Fibroblast of upper back skin (primary cell): ENCODE results near the gene NRL.

Experiments
- DNase-seq: peaks from one replicate; pipeline ENCODE4 v3.0.0-alpha.2; 2013

Gene NRL

DNA sequence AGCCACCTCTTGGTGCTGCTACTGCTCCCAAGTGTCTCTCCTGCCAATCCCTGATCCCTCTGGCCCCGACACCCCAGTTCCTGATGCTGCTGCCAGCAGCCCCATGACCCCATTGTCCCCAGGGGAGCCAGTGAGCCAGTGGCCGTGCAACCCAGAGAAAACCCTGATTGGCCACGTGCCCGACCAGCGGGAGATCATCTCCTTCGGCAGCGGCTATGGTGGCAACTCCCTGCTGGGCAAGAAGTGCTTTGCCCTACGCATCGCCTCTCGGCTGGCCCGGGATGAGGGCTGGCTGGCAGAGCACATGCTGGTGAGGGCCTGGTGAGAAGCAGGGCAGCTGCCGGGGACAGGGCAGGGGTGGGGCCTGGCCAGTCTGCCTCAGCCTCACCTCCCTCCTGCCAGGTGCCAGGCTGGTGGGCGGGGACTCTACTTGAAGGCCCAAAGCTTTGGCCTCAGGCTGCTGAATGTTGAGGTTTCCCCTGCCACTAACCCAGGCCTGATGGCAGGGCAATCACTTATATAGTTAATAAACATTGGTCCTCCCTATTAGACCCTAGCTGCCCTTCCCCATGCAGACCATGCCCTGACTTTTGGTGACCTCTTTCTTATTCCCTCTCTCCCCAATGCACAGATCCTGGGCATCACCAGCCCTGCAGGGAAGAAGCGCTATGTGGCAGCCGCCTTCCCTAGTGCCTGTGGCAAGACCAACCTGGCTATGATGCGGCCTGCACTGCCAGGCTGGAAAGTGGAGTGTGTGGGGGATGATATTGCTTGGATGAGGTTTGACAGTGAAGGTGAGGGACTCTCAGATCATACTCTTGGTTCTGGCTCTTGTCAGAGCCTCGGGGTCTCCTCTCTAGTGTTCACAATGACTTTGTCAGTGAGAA, 15.6 kb downstream of the NRL start:
- no peak for DNase-seq

DNA sequence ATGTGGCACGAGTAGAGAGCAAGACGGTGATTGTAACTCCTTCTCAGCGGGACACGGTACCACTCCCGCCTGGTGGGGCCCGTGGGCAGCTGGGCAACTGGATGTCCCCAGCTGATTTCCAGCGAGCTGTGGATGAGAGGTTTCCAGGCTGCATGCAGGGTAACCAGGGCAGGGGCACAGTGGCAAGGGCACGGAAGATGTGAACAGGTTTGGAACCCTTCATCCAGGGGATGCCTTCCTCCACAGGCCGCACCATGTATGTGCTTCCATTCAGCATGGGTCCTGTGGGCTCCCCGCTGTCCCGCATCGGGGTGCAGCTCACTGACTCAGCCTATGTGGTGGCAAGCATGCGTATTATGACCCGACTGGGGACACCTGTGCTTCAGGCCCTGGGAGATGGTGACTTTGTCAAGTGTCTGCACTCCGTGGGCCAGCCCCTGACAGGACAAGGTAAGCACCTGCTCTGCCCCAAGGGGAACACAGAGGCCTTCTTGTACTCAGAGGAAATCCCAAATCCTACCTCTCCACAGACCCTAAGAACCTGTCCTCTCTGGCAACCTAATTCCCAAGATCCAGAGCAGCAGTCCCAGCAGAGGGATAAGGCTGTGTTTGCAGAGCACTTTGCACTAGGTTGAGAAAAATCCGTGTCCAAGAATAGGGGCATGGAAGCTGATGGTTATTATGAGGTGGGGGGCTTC, 16.4 kb downstream of the NRL start:
- DNase-seq, result no peak

DNA sequence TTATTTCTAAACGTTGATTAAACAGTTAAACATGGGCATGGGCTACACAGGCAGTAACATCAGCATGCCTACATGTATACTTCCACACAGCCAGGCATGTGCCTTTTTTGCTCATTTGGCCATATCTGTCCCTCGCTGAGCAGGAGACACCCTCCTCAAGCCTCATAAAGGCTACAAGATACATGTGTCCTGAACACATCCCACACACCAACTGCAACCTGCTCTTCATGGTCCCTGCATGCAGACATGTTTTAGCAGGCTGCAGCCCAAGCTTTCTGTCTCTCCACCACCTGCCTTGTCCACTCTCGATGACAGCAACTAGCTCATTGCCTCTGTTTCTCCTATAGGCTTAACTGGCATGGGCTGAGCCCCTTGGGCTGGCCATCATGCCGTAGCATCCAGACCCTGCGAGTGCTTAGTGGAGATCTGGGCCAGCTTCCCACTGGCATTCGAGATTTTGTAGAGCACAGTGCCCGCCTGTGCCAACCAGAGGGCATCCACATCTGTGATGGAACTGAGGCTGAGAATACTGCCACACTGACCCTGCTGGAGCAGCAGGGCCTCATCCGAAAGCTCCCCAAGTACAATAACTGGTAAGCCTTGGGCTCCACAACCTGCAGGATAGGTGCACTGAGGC, 18.1 kb downstream of the NRL start:
- no peak for DNase-seq

DNA sequence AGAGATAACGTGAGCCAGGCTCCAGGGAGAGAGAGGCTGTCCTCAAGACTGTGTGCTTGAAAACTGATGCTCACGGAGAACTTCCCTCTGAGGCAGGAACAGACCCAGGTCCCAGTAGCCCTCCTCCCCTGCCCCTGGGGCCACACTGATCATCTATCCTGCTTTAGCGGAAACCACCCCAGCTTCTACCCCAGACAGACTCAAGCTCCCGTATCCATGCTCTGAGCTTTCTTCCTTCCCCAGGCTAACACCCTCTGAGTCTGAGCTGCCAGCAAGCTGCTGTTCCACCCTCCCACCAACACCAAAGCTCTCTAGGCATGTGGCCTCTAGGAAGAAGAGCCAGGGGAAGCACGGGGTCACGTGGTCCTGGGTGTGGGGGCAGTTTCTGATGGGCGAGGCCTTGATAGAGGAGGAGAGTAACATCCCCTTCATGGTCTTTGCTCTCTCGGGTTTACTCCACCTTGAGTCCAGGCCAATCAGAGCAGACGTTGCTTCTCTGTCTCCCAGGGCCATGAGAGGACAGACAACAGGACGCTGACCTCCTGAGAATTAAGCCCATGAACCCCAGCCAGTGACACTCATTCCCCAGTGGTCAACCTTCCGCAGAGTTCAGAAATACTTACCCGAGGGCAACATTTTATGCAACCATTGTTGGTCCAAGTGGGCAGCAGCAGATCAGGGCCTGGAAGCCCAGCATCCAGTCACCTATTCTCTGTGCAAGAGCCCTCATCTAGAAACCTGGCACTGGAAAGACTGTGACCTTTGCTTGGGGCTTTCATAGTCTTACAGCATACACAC, 19.3 kb downstream of the NRL start:
- peak; percentile 61 for DNase-seq

DNA sequence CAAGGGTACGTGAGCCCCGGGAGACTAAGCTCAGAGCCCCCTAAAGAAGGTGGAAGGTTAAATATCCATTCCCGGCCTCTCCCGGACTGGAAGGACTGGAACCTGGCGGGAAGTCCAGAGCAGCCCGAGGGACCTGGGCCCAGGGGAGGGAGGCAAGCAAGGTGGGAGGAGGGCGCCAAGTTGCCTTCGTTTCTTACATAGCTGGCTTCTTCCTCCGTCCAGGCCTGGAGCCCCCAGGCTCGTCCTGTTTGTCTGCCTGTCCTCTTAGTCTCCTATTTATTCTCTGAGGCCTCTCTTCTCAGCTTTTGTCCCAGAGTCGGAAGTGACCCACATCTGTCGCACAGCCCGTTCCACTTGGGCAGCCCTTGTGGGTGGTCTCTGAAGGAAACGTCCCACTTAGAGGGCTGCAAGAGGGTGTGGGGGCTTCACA, 19.9 kb downstream of the NRL start:
- DNase-seq, result no peak

DNA sequence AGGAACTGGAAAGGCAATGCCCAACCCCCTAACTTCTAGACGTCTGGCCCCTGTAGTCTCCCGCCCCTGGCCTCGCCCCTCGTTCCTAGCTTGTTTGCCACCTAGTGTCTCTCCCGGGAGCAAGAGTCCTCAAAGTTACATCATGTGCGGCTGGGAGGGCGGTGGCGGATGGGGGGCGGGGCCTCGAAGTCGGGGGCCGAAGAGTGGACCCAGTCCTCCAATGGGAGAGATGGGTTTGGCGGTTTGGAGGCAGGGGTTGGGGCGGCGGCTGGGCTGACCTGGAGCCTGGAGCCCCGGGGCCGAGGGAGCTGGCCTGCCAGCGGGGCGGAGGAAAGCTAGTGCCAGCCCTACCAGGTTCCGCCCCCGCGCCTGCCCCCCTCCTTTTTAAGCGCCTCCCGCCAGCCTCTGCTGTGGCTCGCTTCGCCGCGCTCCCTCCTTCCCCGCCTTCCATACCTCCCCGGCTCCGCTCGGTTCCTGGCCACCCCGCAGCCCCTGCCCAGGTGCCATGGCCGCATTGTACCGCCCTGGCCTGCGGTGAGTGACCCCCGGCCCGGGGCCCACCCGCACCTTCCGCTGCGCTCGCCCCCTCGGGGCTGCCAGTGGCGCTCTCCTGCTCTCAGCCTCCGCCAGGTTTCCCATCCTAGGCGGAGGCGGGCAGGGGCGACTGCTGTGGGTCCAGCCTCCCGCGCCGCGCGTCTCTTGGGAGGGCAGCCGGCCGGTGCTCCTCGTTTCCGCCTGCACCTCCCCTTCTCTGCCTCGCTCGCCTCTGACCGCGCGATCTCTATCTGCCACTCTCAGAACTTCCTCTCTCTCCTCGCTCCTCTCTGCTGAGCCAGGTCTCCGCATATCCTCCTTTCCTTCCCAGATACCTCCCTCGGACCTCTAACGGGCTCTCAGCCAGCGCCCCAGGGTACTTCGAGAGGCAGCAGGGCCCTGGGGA, 20.6 kb downstream of the NRL start, which contains the start of gene PCK2:
Gene PCK2 (plus strand): TSS at position 411 of the 940 bp plus-strand sequence. CDS start 95 bp downstream, at position 506.
- peak; percentile 98 for DNase-seq

DNA sequence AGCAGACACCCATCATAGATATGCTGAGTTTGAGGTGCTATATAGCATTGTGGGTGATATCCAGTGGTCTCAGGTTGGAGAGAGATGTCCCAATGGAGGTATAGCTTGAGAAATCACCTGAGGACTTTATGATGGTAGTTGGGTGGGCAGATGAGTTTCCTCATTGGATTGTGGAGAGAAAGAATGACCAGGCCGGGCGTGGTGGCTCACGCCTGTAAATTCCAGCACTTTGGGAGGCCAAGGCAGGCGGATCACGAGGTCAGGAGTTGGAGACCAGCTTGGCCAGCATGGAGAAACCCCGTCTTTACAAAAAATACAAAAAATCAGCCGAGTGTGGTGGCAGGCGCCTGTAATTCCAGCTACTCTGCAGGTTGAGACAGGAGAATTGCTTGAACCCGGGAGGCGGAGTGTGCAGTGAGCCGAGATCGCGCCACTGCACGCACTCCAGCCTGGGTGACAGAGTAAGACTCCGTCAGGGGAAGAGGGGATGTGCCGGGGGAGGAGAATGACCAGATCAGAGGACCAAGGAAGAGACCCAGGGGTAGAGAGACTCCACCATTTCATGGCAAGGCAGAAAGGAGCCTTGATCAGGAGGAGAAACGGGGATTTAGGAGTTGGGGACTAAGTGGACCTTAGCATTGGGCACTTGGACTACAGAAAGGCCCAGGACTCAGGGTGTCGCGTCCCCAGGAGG, 21.4 kb downstream of the NRL start:
- DNase-seq, result no peak

DNA sequence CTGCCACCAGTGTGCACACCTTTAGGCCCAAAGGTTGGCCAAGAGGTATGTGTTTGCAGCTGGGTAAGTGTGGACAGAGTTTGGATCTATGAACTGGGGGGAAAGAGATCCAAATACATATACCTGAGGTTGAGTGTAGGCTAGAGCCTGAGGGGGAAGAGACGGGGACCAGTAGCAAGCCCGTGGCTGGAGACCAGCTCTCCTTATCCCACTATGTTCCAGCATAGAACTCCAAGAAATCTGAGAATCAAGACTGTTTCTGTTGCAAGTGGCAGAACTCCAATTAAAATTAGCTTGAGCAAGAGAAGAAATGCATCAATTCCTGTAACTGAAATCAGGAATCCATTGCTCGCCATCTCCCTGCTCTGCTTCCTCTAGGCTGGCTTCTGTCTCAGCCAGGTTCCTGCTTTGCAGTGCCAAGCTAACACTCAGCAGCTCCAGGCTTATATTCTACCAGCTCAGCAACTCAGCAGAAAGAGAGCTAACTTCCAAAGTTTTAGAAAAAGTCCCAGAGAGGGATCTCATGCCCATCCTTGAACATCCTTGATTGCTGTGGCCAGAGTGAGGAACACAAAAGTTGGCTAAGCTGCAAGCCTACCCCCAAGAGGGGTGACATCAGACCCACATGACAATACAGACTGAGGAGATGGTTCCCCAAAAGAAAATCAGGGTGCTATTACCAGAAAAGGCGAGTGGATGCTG, 22.1 kb downstream of the NRL start:
- DNase-seq, result no peak

DNA sequence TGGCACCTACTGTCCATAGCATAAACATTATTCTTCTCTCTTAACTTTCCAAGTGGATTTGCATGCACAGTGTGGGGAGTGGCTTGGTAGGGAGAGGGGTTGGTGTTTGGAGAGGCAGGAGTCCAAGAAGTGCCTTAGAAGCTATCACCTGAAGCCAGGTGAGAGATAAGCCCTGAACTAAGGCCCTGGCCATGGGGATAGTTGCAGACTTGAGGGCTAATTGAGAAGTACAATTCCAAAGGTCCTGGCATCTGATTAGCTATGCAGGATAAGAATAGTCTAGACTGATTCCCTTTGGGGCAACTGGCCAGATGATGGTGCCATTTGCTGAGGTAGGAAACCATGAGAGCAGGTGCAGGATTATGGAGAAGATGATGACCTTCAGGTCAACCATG, 22.6 kb downstream of the NRL start:
- no peak for DNase-seq

DNA sequence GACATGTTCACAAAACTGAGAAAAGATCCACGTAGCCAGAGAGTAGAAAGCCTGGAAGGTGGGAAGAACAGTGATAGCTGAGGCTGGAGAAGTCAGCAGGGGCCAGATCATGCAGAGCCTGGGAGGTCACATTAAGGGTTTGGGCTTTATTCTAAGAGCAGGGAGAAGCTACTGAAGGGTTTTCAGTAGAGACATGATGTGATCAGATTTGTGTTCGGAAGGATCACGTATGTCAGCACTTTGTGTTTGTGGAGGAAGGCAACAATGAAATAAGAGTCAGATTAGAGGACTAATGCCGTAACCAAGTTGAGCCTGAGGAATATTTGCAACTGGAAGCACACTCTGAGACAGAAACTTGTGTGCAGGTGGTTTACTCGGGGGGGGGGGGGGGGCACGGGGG, 24.9 kb downstream of the NRL start:
- DNase-seq, result no peak

DNA sequence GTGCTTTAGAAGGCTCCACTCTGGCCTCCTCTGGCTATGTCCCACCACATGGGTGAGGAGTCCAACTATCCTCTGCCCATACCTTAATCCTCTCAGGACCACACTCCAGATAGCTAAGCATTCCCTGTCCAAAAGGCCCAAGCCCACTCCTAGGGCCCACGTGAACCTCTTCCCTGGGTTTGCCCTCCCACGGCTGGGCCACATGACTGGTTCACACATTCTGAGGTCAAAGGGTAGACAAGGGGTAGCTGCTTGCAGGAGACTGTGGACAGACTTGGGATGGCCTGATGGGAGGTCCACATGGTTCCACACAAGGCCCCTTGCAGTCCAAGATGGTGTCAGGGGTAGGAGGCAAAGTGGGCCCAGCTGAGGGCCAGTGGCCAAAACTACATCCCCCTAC, 26.7 kb downstream of the NRL start:
- no peak for DNase-seq

DNA sequence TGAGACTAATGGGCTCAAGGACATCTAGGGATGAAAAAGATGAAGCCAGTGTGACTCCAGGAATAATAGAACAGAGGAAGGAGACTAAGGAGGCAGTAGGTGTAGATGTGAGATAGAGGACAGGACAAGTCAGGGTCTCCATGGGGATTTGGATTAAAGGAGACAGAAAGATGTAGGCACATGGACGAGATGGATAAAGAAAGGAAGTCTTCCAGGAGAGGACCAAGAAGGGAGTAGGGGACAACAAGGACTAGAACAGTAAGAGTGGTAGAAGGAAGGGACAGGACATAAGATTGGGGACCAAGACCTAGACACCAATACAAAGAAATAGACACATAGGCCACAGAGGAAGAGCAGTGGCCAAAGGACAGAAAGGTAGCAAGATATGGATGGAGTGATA, 27.7 kb downstream of the NRL start:
- no peak for DNase-seq

DNA sequence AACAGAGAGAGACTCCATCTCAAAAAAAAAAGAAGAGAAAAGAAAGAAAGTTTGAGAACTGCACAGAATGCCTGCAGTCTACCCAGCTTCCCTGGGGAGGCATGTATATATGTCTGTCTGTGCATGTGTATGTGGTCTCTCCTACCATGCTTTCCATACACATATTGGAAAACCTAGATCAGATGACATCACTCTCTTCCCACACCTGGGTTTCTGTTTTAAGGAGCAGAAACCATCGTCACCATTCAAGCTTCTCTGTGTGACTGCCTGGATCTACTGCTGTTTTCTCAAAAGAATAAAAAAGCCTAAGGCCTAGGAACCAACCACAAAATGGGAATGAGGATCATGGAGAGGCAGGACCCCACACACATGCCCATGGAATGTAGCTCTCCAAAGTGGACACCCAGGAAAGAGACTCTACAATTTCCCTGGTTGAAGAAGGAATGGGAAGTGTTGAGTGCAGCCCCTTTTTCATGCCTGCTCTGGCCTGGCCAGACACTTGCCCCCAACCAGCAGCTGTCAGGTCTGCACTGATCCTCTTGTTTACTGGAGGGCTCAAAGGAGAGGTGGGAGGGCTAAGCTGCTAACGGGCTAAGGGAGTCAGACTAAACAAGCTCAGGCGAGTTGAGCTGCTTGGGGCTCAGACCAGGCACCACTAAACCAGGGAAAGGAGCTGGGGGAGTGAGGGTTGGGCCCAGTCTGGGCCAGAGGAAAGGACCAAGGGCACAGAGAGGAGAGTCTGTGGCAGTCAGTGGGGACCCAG, 28.4 kb downstream of the NRL start:
- DNase-seq, result no peak

DNA sequence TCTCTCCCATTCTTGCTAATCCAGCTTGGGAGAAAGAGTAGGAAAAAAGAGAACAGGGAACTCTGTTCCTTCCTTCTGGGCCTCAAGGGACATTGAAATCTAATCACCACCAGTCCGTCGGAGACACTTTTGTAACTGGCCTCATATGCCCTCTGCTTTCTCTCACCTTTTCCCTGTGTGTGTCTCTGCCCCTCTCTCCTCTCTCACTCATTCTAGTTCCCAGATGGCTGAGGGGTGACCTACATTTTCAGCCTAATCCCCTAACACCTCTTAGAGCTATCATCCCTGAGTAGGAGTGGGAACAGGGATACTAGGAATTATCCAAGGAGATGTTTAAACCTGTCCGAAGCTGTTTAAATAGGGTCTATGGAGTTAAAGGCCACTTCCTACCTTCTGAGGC, 29.5 kb downstream of the NRL start:
- no peak for DNase-seq

DNA sequence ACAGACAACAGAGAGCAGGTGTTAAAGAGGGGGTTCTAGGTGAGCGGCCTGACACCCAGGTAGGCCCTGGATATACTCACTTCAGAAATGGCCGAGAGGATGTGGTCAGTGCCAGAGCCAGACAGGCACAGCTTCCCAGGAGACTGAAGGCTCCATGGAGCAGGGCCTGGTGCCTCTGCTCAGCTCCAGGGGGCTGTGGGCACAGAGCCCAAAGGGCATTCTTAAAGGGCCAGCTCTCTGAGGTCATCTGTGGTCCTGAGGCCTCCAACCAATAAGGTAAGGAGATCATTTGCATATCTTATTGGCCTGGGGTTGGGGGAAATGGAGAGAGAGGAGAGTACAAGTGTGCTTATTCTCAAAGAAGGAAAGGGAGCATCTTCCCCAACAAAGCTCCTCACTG, 30.3 kb downstream of the NRL start:
- no peak for DNase-seq

DNA sequence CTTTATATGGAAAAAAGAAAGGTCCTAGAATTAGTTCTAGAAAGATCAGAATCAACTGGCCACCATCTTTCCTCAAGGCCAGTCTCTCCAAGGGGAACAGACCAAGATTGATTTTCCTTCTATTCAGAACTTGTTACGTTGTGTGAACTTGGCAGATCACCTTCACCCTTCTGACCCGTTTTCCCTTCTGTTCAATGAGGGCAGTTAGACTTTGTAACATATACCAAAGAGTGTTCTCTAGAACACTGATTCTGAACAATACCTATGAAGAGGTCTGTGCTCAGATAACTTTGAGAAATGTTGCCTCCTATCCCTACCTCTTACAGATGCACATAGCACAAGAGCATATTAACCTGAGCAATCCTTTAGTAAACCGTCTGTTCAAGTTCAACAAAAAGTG, 31.3 kb downstream of the NRL start:
- no peak for DNase-seq

DNA sequence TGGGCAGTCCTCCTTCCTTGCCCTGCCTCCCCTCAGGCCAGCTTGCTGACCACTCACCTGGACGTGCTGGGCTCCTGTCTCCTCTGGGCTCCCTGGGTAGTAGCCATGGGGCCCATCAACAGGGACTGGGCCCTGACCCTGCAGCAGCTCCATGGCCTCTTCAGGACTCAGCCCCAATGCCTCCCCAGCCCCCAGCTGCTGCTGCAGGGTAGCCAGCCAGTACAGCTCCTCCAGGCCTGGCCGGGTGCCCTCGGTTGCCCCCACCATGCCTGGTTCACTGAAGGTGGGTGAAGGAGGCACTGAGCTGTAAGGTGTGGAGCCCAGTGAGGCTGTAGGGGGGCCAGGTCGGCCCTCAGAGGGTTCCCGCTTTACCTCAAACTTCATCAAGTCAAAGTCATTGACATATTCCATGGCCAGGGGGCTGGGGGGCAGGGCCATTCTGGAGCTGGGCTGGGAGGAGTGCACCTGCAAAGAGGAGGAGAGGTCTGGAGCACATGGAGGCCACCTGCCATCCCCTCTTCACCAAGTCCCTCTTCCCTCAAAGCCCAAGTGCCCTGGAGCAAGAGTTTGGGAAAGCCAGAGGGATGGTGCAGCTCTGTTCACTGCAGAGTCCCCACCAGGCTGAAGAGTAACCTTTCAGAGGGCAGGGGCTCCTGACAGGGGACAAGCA, 32.2 kb downstream of the NRL start:
- DNase-seq, result no peak

DNA sequence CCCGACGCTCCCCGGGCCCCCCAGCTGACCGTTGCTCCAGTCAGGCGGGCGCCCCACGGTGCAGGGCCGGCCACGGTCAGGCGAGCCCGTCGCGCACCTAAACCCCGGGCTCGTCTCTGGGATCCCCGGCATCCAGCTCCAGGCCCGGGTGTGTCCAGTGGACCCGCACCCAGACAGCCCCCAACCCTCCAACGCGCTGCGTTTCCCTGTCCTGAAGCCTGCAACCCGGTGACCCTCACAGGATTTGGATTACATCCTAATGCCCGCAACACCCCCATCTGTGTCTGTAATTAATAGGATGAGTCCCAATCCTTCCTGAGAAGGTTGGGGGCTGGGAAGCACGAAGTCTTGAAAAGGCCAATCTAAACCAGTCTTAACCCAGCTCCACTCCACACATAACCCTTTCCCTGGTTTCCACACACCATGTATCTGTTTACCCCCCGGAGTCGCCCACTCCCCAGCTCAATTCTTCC, 33.0 kb downstream of the NRL start:
- no peak for DNase-seq
